ENCODE data around the gene PSMD12.
A peak's percentile ranks its signal among the peaks of the same experiment; 100 is the strongest.

The PSMD12 gene

DNA sequence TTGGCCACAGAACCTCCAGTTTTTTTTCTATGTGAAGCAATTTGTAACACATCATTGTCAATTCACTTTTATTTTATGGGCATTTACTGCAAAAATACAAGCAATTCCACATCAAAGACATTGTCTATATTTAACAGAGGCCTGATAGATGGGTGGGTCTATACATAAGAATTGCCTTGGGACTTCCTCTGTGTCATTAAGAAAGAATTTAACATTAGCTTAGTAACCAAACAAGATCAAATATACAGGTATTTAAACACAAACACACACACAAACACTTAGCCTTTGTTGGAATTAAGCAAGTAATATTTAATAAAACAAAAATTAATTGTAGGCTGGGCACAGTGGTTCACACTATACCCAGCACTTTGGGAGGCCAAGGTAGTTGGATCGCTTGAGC, 6.4 kb upstream of the PSMD12 start:
- DNase-seq (ENCODE audit: extremely low read depth, insufficient read length): no peak

DNA sequence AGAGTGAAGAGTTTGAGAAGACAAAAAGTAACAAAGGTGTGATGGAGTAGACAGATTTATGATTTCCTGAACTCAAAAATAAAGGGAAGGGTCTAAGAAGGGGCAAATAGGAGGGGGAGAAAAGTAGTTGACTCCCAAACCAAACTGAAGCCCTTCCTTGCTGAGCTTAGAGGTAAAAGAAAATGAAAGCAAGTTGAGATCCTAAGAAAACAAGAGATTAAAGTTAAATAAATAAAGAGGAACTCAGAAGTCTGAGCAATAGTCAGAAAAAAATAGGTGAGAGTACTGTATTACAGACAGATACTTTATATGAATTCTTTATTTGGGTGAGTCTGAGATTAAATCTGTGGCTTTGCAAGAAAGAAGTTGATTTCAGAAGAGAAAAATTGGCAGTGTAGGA, 3.3 kb upstream of the PSMD12 start:
- TF ChIP-seq, protein P1, sequence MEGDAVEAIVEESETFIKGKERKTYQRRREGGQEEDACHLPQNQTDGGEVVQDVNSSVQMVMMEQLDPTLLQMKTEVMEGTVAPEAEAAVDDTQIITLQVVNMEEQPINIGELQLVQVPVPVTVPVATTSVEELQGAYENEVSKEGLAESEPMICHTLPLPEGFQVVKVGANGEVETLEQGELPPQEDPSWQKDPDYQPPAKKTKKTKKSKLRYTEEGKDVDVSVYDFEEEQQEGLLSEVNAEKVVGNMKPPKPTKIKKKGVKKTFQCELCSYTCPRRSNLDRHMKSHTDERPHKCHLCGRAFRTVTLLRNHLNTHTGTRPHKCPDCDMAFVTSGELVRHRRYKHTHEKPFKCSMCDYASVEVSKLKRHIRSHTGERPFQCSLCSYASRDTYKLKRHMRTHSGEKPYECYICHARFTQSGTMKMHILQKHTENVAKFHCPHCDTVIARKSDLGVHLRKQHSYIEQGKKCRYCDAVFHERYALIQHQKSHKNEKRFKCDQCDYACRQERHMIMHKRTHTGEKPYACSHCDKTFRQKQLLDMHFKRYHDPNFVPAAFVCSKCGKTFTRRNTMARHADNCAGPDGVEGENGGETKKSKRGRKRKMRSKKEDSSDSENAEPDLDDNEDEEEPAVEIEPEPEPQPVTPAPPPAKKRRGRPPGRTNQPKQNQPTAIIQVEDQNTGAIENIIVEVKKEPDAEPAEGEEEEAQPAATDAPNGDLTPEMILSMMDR (IDR thresholded peaks at IDR 0.05; ENCODE audit: insufficient read depth, low read length, poor library complexity, severe bottlenecking): no peak
- no peak for DNase-seq (ENCODE audit: extremely low read depth, insufficient read length)

More for the DNA sequence above, 6.4 kb upstream of the PSMD12 start:
- TF ChIP-seq, protein P1 (IDR thresholded peaks at IDR 0.05; ENCODE audit: insufficient read depth, low read length, poor library complexity, severe bottlenecking): no peak
- no peaks in the 10 kb centered on the region for H3K36me3 ChIP-seq (ENCODE audit: control insufficient read depth, insufficient read depth, low read length)
- H3K4me3 ChIP-seq (replicated peaks; ENCODE audit: low read depth, low read length): no peak overlapping the region
- H3K27me3 ChIP-seq (replicated peaks; ENCODE audit: control insufficient read depth, insufficient read depth, low read length): no peaks in the 10 kb centered on the region

DNA sequence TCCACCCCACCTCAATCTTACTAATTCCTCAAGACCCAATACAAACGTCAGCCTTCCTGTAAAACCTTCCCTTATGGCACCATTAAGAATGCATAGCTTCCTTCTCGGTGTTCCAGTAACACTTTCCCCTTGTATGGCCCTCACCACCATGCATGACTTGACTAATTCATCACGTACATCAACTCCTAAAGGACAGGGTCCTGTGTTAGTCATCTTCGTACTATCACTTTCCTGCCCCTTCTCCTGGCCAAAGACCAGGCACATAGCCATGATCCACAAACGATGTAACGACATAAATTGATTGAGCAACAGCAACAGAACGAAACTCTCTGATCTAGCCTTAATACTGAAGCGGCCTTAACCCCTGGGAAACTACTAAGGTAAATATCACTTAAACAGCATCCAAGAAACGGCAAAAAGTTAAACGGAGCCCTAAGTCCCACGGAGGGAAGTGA, 612 bp downstream of the PSMD12 start:
- TF ChIP-seq, protein P1 (IDR thresholded peaks at IDR 0.05; ENCODE audit: insufficient read depth, low read length, poor library complexity, severe bottlenecking): no peak
- DNase-seq (ENCODE audit: extremely low read depth, insufficient read length): no peak
- H3K4me3 ChIP-seq (replicated peaks; ENCODE audit: low read depth, low read length): peak overlapping the region; percentile 96
- H3K36me3 ChIP-seq (ENCODE audit: control insufficient read depth, insufficient read depth, low read length): peaks cover under 1% of the 10 kb centered on the region; the same call in 1 of the 2 replicates
- no peaks in the 10 kb centered on the region for H3K27me3 ChIP-seq (replicated peaks; ENCODE audit: control insufficient read depth, insufficient read depth, low read length)

More for the DNA sequence above, 3.3 kb upstream of the PSMD12 start:
- Histone ChIP-seq H3K27me3 (replicated peaks; ENCODE audit: control insufficient read depth, insufficient read depth, low read length) (no peaks in the 10 kb centered on the region), H3K4me3 (replicated peaks; ENCODE audit: low read depth, low read length) (no peak overlapping the region), H3K36me3 (ENCODE audit: control insufficient read depth, insufficient read depth, low read length) (no peaks in the 10 kb centered on the region)

DNA sequence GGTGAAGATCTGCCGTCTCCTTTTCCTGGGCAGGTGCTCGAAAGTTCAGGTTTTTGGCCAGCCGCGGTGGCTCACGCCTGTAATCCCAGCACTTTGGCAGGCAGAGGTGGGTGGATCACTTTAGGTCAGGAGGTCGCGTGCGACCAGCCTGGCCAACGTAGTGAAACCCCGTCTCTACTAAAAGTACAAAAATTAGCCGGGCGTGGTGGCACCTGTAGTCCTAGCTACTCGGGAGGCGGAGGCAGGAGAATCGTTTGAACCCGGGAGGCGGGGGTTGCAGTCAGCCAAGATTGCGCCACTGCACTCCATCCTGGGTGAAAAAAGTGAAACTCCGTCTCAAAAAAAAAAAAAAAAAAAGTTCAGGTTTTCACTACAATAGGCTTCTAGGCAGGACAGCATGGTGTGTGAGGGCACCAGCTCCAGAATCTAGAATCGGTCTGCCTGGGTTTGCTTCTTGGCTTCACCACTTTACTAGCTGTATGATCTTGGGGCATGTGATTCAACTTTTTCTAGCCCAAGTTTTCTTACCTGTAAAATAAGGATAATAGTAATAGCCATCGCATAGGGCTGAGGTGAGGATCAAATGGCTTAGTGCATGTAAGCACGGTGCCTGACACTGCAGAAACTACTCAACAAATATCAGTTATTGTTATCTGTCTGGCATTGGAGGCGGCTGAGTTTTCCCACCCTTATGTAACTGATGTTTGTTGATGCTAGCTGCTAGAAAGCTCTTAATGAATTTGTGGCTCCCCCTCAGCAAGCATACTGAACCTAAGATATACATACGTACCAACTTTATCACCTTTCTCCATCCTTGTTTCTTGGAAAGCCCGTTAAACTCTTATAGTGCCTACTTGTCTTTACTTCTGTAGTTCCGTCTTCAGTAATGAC, 1.3 kb downstream of the PSMD12 start:
- Histone ChIP-seq H3K36me3 (ENCODE audit: control insufficient read depth, insufficient read depth, low read length) (peaks cover 5% of the 10 kb centered on the region), H3K4me3 (replicated peaks; ENCODE audit: low read depth, low read length) (peak overlapping the region; percentile 96), H3K27me3 (replicated peaks; ENCODE audit: control insufficient read depth, insufficient read depth, low read length) (no peaks in the 10 kb centered on the region)
- TF ChIP-seq, protein P1 (IDR thresholded peaks at IDR 0.05; ENCODE audit: insufficient read depth, low read length, poor library complexity, severe bottlenecking): no peak
- DNase-seq (ENCODE audit: extremely low read depth, insufficient read length): no peak

DNA sequence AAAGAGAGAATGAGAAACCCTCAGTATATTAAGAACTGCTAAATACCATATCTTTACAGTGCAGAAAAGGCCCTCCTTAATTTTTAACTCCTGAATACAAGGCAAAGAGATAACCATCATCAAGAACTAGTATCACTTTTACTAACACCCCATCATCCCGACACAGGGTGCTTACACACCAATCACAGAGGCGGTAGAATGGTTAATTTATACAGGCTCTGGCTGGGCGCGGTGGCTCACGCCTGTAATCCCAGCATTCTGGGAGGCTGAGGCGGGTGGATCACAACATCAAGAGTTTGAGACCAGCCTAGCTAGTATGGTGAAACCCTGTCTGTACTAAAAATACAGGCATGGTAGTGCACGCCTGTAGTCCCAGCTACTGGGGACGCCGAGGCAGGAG, 4.2 kb downstream of the PSMD12 start:
- no peak overlapping the region for H3K4me3 ChIP-seq (replicated peaks; ENCODE audit: low read depth, low read length)
- TF ChIP-seq, protein P1 (IDR thresholded peaks at IDR 0.05; ENCODE audit: insufficient read depth, low read length, poor library complexity, severe bottlenecking): no peak
- peaks cover 7% of the 10 kb centered on the region for H3K36me3 ChIP-seq (ENCODE audit: control insufficient read depth, insufficient read depth, low read length)

More for the DNA sequence above, 4.2 kb downstream of the PSMD12 start:
- H3K27me3 ChIP-seq (replicated peaks; ENCODE audit: control insufficient read depth, insufficient read depth, low read length): no peaks in the 10 kb centered on the region
- DNase-seq (ENCODE audit: extremely low read depth, insufficient read length): no peak
